GM19324 (cell line): Measurements from ENCODE around the gene FHIT.

Experiments used
- ATAC-seq: cut with Tn5 transposase; IDR thresholded peaks from one replicate; pipeline ENCODE4 v1.9.1; 2021; ENCODE audit warnings: mild to moderate bottlenecking, moderate library complexity; ENCODE audit not compliant: unreplicated experiment, low FRiP score

FHIT gene

GRCh38 chr3:60456180-60456579, 795.1 kb downstream of the FHIT start:
- no peak for ATAC-seq

- ATAC-seq = no peak
Observed at GRCh38 chr3:60453326-60453725, 797.9 kb downstream of the FHIT start.

GRCh38 chr3:60448696-60449095, 802.6 kb downstream of the FHIT start:
- ATAC-seq = no peak

DNA sequence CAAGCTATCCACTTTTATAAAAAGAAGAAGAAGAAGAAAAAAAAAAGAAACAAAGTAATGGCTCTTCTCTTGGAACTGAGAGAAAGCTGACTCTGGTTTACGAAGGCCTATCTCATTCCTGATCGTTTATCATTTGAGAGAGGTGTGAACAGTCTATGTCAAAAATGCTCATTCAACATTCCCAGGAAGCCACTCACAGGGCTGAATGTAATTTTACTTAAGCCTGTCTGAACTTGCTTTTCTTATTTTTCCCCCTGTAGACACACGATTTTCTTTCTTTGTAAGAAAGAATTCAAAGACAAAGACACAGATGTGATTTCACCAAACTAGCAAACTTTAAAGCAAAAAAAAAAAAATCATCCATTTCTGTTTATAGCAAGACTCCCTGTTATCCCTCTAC, 805.8 kb downstream of the FHIT start:
- ATAC-seq = no peak

DNA sequence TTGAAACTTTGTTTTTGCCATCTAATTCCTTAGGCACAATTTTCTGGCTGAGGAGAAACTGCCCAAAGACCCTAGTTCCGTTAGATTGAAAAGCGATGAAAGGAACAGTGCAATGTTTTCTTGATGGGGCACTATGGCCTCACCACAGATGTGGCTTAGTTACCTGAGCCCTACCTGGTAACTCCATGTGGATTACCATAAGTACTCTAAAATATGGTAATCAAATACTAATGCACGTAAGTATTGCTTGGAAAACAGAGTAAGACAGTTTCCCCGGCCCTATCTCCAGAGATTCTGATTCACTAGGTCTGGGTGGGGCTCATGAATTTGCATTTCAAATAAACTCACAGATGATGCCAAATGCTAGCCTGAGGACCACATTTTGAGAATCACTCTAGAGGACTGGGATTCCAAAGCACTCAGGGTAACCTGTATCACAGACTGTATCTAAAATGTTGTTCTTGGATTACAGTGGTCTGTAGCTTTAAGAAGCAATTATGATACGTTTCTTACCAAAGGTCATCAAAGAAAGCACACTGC, 806.3 kb downstream of the FHIT start:
- ATAC-seq = no peak

DNA sequence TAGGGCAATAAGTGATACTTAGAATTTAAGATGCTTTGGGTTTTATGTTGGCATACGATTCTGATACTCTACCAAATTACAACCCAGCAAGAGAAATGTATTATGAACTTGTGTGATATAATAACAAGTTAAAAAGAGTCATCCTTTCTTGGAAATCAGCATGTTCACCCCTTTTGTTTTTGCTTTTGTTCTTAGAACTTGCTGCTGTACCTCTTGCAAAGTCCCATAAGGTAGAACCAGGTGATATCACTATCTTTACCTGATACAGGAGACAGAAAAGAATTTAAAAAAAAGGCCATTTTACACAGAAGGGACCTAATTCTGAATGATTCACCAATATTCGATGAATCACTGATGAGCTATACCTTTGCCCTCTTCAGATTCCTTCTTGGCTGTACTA, 810.4 kb downstream of the FHIT start:
- no peak for ATAC-seq

- no peak for ATAC-seq
Observed at GRCh38 chr3:60435941-60436650, 815.2 kb downstream of the FHIT start.

DNA sequence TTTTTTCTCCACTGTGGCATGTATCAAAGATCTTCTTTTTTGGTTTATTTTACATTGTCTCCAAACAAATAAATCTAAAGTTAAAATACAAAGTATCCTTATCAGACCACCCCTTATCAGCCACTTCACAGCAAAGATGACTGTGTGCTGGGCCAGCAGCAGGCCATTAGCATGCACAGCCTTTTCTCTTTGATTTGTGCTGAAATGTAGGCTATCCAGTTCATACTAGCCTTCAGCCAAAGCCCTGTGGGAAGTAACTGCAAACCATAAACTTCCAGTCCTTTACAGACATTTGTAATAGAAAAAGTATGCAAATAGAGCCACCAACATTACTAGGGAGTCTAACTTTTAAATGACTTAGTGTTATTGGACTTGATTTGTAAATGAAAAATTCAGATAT, 816.3 kb downstream of the FHIT start:
- no peak for ATAC-seq

- no peak for ATAC-seq
Observed at GRCh38 chr3:60434323-60434722, 816.9 kb downstream of the FHIT start.

DNA sequence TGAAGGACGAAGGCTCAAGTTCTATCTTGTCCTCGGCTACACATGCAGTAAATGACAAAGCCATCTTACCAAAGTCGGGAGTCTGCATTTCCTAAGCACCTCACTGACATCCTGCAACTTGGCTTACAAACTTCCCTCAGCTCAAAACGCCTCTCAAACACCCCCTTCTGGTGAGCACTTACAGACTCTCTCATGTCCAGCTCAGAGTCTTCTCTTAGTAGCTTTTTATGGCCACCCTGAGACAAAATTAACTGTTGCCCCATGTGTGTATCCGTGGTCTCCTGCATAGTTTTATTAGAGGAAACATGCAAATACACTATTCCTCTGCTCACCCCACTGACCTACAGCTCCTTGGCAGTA, 819.7 kb downstream of the FHIT start:
- ATAC-seq = no peak

DNA sequence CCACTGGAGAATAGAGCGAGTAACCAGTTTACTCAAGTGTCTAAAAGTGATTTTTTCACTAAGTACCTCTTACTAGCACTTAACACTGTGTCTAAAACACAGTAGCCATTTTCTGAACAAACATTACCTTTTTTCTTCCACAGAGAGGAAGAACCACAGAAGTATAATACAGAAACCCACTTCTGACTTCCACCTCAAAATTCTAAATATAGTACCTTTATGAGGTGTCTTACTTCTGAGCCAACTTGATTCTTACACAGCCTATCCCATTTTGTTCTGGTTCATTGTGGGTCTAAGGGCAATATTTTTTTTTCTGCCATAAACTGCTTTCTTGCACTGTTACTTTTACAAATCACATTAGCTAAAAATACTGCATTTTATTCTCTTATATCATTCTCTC, 821.0 kb downstream of the FHIT start:
- ATAC-seq = no peak

- ATAC-seq = no peak
Observed at GRCh38 chr3:60427109-60427508, 824.1 kb downstream of the FHIT start.

- ATAC-seq = no peak
Observed at GRCh38 chr3:60424942-60425341, 826.3 kb downstream of the FHIT start.

- no peak for ATAC-seq
Observed at GRCh38 chr3:60424034-60424433, 827.2 kb downstream of the FHIT start.

DNA sequence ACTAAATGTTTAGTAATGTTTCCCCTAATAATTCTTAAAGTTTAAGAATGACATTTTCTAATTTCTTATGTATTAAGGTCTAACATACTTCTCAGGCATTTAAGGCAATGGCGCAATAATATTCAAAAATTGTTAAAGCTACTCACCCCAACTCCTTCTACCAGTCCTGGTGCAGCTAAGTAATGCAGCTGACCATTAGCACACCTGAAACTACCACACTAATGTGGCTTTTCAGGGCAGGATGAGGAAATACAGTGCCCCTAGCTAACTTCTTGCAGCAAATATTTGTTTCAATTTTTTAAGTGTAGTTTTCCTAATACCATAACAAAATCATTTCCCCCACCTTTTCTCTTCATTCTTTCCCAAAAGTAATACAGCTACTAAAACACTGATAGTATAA, 827.7 kb downstream of the FHIT start:
- ATAC-seq = no peak

DNA sequence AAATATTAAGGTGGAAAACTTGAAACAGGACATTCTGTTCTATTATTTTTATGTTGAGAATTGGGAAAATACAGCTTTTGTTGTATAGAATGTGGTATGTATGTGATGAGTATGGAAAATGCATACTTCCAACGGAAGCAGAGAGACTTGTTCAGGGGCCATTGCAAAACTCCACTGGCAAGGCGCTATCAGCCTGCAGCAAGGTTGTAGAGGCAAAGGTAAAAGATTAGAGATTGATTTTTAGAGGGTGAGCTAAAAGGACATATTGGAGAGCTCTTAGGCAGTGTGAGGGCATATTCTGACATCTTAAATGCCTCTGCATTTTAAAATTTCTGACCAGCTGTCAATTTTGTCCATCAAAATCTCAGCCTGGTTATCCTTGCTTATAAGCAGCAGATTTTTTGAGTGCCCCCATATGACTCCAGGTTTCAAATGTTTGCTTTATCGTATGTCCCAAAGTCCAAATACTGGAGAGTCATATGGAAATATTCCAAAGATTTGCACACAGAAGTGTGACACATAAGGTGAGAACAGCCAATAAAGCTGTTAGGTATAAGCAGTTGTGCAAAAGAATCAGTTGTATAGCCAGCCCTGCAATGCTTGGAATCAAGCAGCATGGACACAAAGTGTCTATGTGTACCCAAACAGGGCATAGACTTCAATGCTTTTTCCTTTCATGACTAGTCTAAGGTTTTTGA, 829.4 kb downstream of the FHIT start:
- no peak for ATAC-seq

- ATAC-seq = no peak
Observed at GRCh38 chr3:60417576-60417975, 833.7 kb downstream of the FHIT start.

GRCh38 chr3:60414011-60414410, 837.2 kb downstream of the FHIT start:
- no peak for ATAC-seq

- no peak for ATAC-seq
Observed at GRCh38 chr3:60413551-60413950, 837.7 kb downstream of the FHIT start.

DNA sequence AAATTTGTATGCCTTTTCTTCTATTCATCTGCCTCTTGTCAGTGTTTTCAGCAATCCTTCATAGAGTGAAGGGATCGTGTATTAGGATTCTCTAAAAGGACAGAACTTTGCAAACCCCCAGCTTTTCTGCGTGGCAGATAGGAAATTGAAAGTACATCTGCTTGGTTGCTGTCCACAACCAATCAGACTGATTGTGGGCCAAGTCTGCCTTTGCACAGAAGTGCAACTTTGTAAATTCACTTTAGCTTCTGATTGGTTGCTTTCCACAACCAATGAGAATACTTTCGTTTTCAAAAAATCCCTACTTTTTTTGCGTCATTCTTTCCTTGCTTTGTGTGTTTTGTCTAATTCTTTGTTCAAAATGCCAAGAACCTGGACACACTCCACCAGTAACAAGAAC, 847.4 kb downstream of the FHIT start:
- no peak for ATAC-seq

DNA sequence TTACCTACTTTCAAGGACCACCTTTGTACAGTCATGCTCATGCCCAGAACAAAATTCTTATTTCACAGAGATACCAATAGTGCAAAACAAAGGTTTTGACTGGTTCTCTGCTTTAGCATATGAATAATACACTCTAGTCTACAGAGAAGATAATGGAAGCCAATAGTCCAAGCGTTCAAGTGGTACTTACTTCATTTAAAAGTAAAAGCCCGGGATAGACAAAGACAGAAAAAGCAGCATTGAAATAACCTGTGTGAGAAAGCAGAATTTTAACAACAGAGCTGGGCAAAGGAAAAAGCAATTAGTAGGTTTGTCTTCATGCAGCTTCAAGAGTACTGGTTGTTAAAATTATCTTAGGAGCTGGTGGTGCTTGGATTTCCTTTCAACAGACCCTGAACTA, 848.3 kb downstream of the FHIT start:
- ATAC-seq = no peak
